ENCODE measurements around the gene STAU1. TPM values are rescaled to one million over a fixed set of nuclear protein-coding genes. Genes with fewer than 3 reads are reported as not detected.

Gene STAU1, protein sequence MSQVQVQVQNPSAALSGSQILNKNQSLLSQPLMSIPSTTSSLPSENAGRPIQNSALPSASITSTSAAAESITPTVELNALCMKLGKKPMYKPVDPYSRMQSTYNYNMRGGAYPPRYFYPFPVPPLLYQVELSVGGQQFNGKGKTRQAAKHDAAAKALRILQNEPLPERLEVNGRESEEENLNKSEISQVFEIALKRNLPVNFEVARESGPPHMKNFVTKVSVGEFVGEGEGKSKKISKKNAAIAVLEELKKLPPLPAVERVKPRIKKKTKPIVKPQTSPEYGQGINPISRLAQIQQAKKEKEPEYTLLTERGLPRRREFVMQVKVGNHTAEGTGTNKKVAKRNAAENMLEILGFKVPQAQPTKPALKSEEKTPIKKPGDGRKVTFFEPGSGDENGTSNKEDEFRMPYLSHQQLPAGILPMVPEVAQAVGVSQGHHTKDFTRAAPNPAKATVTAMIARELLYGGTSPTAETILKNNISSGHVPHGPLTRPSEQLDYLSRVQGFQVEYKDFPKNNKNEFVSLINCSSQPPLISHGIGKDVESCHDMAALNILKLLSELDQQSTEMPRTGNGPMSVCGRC
- total RNA-seq (ENCODE audit: low replicate concordance): 80.6 and 96.0 TPM in 2 replicates

DNA sequence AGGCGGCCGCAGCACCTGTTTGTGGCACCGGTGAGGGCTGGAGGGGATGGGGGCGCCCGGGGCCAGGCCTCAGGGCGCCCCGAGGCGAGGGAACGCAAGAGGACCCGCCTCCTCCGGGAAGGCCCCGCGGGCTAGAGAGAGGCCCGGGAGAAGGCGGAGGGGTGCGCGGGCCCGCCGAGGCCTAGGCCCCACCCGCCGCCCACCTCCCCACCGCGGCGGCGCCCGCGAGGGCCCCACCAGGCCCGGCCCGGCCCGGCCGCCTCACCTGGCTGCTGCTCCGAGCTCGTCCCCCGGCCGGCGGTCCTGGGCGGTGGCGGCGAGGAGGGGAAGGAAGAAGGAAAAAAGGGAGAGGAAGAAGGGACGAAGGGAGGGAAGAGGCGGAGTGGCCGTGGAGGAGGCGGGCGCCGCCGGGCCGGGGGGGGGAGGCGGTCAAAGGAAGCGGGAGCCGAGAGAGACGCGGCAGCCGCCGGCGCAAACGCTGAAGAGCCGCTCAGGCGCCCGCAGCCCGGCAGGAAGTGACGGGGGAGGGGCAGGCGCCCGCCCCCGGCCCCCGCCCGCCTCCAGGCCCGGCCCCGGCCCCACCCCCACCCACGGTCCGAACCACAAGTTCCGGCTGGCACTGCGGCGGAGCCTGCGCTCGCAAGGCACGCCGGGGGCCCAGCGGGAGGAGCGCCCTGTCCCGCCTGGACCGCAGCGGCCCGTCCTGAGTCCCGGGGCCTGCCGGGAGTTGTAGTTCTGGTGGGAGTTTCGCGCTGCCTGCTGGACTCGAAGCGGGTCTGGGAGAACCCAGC is at the start of gene STAU1:
Gene STAU1 (minus strand): TSS at position 484 of the 791 bp plus-strand sequence. CDS start 22,133 bp downstream, outside the sequence.
- Histone ChIP-seq H3F3A (ENCODE audit: low read depth) (no peaks in the 10 kb centered on the region), H3K27me3 (no peaks in the 10 kb centered on the region), H3K79me2 (ENCODE audit: low read depth) (peaks cover 51% of the 10 kb centered on the region), H3K4me3 (peak within 1 kb of the TSS; percentile 96), H2AFZ (replicated peaks) (peak within 1 kb of the TSS; percentile 94), H3K9me3 (ENCODE audit: low read depth) (no peaks in the 10 kb centered on the region), H3K4me1 (peaks cover 6% of the 10 kb centered on the region), H3K9ac (peak within 1 kb of the TSS; percentile 84), H3K4me2 (peak within 1 kb of the TSS; percentile 93), H3K36me3 (no peaks in the 10 kb centered on the region), H4K20me1 (ENCODE audit: low read depth) (peaks cover 46% of the 10 kb centered on the region), H3K27ac (peak within 1 kb of the TSS; percentile 86)
- Mint-ChIP-seq H3K4me3 (peak within 1 kb of the TSS; percentile 94), H3K27ac (peak within 1 kb of the TSS; percentile 63), H3K36me3 (peaks cover 7% of the 10 kb centered on the region), H3K27me3 (ENCODE audit: insufficient read depth, low read depth) (no peaks in the 10 kb centered on the region), H3K4me1 (peaks cover 18% of the 10 kb centered on the region), H3K9me3 (no peaks in the 10 kb centered on the region)
- no peak for TF ChIP-seq EZH2phosphoT487 (IDR thresholded peaks at IDR 0.05)
- TF ChIP-seq, protein P1, sequence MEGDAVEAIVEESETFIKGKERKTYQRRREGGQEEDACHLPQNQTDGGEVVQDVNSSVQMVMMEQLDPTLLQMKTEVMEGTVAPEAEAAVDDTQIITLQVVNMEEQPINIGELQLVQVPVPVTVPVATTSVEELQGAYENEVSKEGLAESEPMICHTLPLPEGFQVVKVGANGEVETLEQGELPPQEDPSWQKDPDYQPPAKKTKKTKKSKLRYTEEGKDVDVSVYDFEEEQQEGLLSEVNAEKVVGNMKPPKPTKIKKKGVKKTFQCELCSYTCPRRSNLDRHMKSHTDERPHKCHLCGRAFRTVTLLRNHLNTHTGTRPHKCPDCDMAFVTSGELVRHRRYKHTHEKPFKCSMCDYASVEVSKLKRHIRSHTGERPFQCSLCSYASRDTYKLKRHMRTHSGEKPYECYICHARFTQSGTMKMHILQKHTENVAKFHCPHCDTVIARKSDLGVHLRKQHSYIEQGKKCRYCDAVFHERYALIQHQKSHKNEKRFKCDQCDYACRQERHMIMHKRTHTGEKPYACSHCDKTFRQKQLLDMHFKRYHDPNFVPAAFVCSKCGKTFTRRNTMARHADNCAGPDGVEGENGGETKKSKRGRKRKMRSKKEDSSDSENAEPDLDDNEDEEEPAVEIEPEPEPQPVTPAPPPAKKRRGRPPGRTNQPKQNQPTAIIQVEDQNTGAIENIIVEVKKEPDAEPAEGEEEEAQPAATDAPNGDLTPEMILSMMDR (IDR thresholded peaks at IDR 0.05): no peak
- no peak for TF ChIP-seq EZH2 (IDR thresholded peaks at IDR 0.05)
- DNase-seq (ENCODE audit: low spot score): peak; percentile 99

DNA sequence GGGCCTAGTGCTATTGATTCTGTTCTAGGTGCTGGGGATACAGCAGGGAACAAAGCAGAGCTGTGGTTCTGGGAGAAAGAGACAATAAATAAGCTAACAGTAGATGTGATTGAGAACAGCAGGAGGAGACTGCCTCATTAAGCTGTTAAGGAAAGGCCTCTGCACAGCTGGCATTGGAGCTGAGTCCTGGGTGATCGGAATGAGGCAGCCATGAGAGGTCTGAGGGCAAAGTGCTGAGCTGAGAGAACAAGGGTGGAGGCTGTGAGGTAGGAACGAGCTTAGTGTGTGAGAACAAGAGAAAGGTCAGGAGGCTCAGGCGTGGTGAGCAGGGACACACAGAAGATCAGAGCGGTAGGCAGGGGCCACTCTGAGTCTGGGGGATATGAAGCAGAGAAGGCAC is 49.4 kb upstream of the STAU1 start:
- H3K9ac ChIP-seq: no peak overlapping the region
- no peaks in the 10 kb centered on the region for H3K79me2 ChIP-seq (ENCODE audit: low read depth)
- H3K9me3 ChIP-seq (ENCODE audit: low read depth): no peaks in the 10 kb centered on the region
- peaks cover 5% of the 10 kb centered on the region for H3K4me1 ChIP-seq
- no peaks in the 10 kb centered on the region for H3K27me3 ChIP-seq
- no peak overlapping the region for H2AFZ ChIP-seq (replicated peaks)
- no peaks in the 10 kb centered on the region for H3K36me3 ChIP-seq
- Mint-ChIP-seq H3K4me1 (peaks cover 5% of the 10 kb centered on the region), H3K4me3 (no peak overlapping the region), H3K27ac (no peak overlapping the region), H3K27me3 (ENCODE audit: insufficient read depth, low read depth) (peaks cover 2% of the 10 kb centered on the region), H3K9me3 (no peaks in the 10 kb centered on the region), H3K36me3 (peaks cover 45% of the 10 kb centered on the region)
- TF ChIP-seq EZH2 (IDR thresholded peaks at IDR 0.05) (no peak), EZH2phosphoT487 (IDR thresholded peaks at IDR 0.05) (peak; percentile 34)
- TF ChIP-seq, protein P1 (IDR thresholded peaks at IDR 0.05): no peak
- no peaks in the 10 kb centered on the region for H4K20me1 ChIP-seq (ENCODE audit: low read depth)
- no peak overlapping the region for H3K4me2 ChIP-seq
- DNase-seq (ENCODE audit: low spot score): peak; percentile 75
- peak overlapping the region; percentile 66 for H3K27ac ChIP-seq
- peaks cover 21% of the 10 kb centered on the region for H3F3A ChIP-seq (ENCODE audit: low read depth)
- H3K4me3 ChIP-seq: no peak overlapping the region

DNA sequence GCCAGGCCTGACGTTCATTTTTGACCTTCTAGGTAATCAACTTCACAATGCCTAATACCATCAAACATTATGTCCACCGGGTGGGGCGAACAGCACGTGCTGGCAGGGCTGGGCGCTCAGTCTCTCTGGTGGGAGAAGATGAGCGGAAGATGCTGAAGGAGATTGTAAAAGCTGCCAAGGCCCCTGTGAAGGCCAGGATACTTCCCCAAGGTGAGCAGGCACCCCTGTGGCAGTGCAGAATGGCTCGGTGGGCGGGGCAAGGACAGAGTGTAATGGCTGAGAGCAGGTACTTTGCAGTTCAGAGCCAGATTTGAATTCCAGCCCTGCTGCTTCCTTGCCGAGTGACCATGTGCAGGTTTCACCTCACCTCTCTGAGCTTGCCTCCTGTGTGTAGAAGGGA is 48.2 kb upstream of the STAU1 start:
- H3K4me3 Mint-ChIP-seq: no peak overlapping the region
- H3K36me3 Mint-ChIP-seq: peaks cover 37% of the 10 kb centered on the region
- Histone ChIP-seq H2AFZ (replicated peaks) (no peak overlapping the region), H3K4me1 (peaks cover 5% of the 10 kb centered on the region), H3K36me3 (no peaks in the 10 kb centered on the region), H4K20me1 (ENCODE audit: low read depth) (no peaks in the 10 kb centered on the region), H3K27ac (no peak overlapping the region), H3K4me2 (no peak overlapping the region), H3K9ac (no peak overlapping the region), H3F3A (ENCODE audit: low read depth) (peaks cover 21% of the 10 kb centered on the region), H3K4me3 (no peak overlapping the region), H3K9me3 (ENCODE audit: low read depth) (no peaks in the 10 kb centered on the region), H3K79me2 (ENCODE audit: low read depth) (no peaks in the 10 kb centered on the region), H3K27me3 (no peaks in the 10 kb centered on the region)
- no peak overlapping the region for H3K27ac Mint-ChIP-seq
- TF ChIP-seq EZH2phosphoT487 (IDR thresholded peaks at IDR 0.05): no peak
- TF ChIP-seq, protein P1 (IDR thresholded peaks at IDR 0.05): no peak
- no peak for TF ChIP-seq EZH2 (IDR thresholded peaks at IDR 0.05)
- H3K27me3 Mint-ChIP-seq (ENCODE audit: insufficient read depth, low read depth): peaks cover 2% of the 10 kb centered on the region
- peaks cover 5% of the 10 kb centered on the region for H3K4me1 Mint-ChIP-seq
- H3K9me3 Mint-ChIP-seq: no peaks in the 10 kb centered on the region
- DNase-seq (ENCODE audit: low spot score): no peak

Data from neural progenitor cell (in vitro differentiated cells).